ENCODE measurements around the gene PIGN.

DNA sequence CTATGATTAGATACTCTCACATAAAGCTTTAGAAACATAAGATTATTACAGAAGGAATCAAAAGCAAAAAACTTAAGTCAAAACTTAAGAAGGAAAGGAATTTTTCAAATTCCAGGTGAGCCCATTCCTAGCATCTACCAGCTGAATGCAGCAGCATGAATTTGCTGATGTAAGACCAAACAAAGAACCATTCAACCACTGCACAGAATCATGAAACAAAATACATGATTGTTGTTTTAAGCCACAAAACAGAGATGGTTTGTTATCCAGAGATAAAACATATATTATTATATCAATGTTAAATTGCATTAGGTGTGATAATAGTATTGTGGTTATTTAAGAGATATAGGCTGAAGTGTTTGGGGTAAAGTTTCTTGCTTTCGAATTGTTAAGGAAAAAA lies 29.0 kb downstream of the PIGN start:
- no peak for TF ChIP-seq POLR2A (IDR thresholded peaks at IDR 0.05)
- TF ChIP-seq, protein P1, sequence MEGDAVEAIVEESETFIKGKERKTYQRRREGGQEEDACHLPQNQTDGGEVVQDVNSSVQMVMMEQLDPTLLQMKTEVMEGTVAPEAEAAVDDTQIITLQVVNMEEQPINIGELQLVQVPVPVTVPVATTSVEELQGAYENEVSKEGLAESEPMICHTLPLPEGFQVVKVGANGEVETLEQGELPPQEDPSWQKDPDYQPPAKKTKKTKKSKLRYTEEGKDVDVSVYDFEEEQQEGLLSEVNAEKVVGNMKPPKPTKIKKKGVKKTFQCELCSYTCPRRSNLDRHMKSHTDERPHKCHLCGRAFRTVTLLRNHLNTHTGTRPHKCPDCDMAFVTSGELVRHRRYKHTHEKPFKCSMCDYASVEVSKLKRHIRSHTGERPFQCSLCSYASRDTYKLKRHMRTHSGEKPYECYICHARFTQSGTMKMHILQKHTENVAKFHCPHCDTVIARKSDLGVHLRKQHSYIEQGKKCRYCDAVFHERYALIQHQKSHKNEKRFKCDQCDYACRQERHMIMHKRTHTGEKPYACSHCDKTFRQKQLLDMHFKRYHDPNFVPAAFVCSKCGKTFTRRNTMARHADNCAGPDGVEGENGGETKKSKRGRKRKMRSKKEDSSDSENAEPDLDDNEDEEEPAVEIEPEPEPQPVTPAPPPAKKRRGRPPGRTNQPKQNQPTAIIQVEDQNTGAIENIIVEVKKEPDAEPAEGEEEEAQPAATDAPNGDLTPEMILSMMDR (IDR thresholded peaks at IDR 0.05): no peak
